Vagina (tissue), 2 donors: ENCODE data around the gene NME5. TPM values are rescaled to one million over a fixed set of nuclear protein-coding genes. Genes with fewer than 3 reads are reported as not detected.

Experiments used
- DNase-seq, 2 donors: peaks; one replicate each; pipeline ENCODE4 v3.0.0-alpha.2; 2017; ENCODE audit errors: extremely low spot score in 2 of 2
- H3K27ac ChIP-seq: fragments of 200-600 bp; sonication (generic); one replicate; pipeline ENCODE4 v1.5.1; 2019
- H3K27me3 ChIP-seq: fragments of 200-600 bp; sonication (generic); one replicate; pipeline ENCODE4 v1.5.1; 2019
- H3K36me3 ChIP-seq, 2 donors: fragments of 200-600 bp; sonication (generic); one replicate each; pipeline ENCODE4 v1.5.1; 2017 to 2019
- H3K4me1 ChIP-seq: fragments of 200-600 bp; sonication (generic); one replicate; pipeline ENCODE4 v1.5.1; 2019
- H3K4me3 ChIP-seq, 2 donors: fragments of 200-600 bp; sonication (generic); 1 replicate in 1 of 2; 2 replicates in 1 of 2; pipeline ENCODE4 v1.5.1; 2016 to 2019
- H3K9me3 ChIP-seq: fragments of 200-600 bp; sonication (generic); one replicate; pipeline ENCODE4 v1.5.1; 2019
- CTCF ChIP-seq, 3 experiments: fragments of 450-650 bp in 2 of 3; fragments of 200-600 bp in 1 of 3; sonication (generic) in 1 of 3; IDR thresholded peaks; one replicate each; pipeline ENCODE4 v1.5.1; 2017 to 2019; ENCODE audit warnings: antibody characterized with exemption in 3 of 3, mild to moderate bottlenecking in 2 of 3, moderate library complexity in 2 of 3
- POLR2A ChIP-seq, 2 donors: fragments of 450-650 bp; IDR thresholded peaks; one replicate each; pipeline ENCODE4 v1.6.1; 2017; ENCODE audit warnings: antibody characterized with exemption in 2 of 2, mild to moderate bottlenecking in 2 of 2, moderate library complexity in 2 of 2
- POLR2AphosphoS5 ChIP-seq, 2 donors: sonication (generic); formaldehyde crosslinking; IDR thresholded peaks; one replicate each; pipeline ENCODE4 v1.9.0; 2017; ENCODE audit warnings: antibody characterized with exemption in 2 of 2, mild to moderate bottlenecking in 2 of 2, low read depth in 1 of 2; ENCODE audit not compliant: insufficient read depth in 1 of 2
- intact Hi-C: fragments of 100-400 bp; cut with DNase I; formaldehyde crosslinking; loops from one replicate; pipeline ENCODE4 v1.15.1; 2023
- total RNA-seq: library from RNA; depleted of rRNA; stranded (reverse); fragments of >200 nt; gene quantifications from one replicate; pipeline ENCODE4 v1.2.3, GENCODE V29; 2016

NME5 gene
- total RNA-seq, 1 donor from 2014 or later = not detected

GRCh38 chr5:138092301-138092700 is 46.9 kb downstream of the NME5 start:
- Histone ChIP-seq H3K27me3 (no peaks in the 10 kb centered on the region), H3K4me1 (no peaks in the 10 kb centered on the region), H3K36me3 (no peaks in the 10 kb centered on the region), H3K4me3 (no peak overlapping the region), H3K27ac (no peak overlapping the region), H3K9me3 (no peaks in the 10 kb centered on the region)
- TF ChIP-seq POLR2A (IDR thresholded peaks at IDR 0.05) = no peak
- no peak for TF ChIP-seq CTCF (IDR thresholded peaks at IDR 0.05)
- no peak for TF ChIP-seq POLR2AphosphoS5 (IDR thresholded peaks at IDR 0.05; ENCODE audit: insufficient read depth in 1 of 2, low read depth in 1 of 2)
- DNase-seq = no peak
- intact Hi-C loops = no loop called here

DNA sequence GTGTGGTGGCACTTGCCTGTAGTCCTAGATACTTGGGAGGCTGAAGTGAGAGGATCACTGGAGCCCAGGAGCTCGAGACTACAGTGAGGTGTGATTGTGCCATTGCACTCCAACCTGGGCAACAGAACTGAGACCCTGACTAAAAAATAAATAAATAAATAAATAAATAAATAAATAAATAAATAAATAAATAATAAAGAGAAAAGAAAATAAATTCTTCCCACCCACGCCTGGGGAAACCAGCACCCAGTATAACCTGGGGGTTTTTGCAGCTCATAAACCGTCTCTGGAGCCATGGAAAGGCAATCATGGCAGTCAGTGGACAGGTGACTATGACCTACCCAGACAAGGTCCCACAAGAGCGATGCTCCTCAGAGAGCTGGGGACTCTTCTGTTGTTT is 47.5 kb downstream of the NME5 start:
- TF ChIP-seq POLR2A (IDR thresholded peaks at IDR 0.05) (no peak), POLR2AphosphoS5 (IDR thresholded peaks at IDR 0.05; ENCODE audit: insufficient read depth in 1 of 2, low read depth in 1 of 2) (no peak), CTCF (IDR thresholded peaks at IDR 0.05) (no peak)
- H3K27me3 ChIP-seq = no peaks in the 10 kb centered on the region
- intact Hi-C loops = no loop called here
- no peaks in the 10 kb centered on the region for H3K9me3 ChIP-seq
- H3K4me1 ChIP-seq = no peaks in the 10 kb centered on the region
- H3K36me3 ChIP-seq = no peaks in the 10 kb centered on the region
- DNase-seq = no peak
- H3K27ac ChIP-seq = no peak overlapping the region
- H3K4me3 ChIP-seq = no peak overlapping the region

GRCh38 chr5:138083702-138084101 is 55.5 kb downstream of the NME5 start, which contains the start of gene WNT8A:
TSS of gene WNT8A (plus strand) at chr5:138084033. CDS start at chr5:138084128, 95 bp downstream.
- no peaks in the 10 kb centered on the region for H3K9me3 ChIP-seq
- H3K27me3 ChIP-seq = no peaks in the 10 kb centered on the region
- TF ChIP-seq POLR2AphosphoS5 (IDR thresholded peaks at IDR 0.05; ENCODE audit: insufficient read depth in 1 of 2, low read depth in 1 of 2) (no peak), POLR2A (IDR thresholded peaks at IDR 0.05) (no peak), CTCF (IDR thresholded peaks at IDR 0.05) (no peak)
- H3K36me3 ChIP-seq = no peaks in the 10 kb centered on the region
- no peak for DNase-seq
- intact Hi-C loops = no loop called here
- no peaks in the 10 kb centered on the region for H3K4me1 ChIP-seq
- H3K4me3 ChIP-seq = no peak within 1 kb of the TSS
- no peak within 1 kb of the TSS for H3K27ac ChIP-seq

DNA sequence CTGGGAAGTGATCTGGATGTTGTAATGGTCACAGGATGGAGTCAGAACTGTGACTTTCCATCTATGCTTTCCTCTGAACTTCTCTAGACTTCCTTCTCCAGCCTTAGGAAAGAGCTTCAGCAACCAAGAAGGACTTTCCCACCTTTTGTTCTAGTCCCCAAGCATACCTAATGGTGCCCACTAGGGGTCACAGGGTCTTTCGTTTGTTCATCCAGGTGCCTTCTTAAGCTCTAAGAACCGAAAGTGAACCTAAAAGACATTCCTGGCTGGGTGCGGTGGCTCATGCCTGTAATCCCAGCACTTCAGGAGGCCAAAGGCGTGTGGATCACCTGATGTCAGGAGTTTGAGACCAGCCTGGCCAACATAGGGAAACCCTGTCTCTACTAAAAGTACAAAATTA is 57.2 kb downstream of the NME5 start:
- H3K36me3 ChIP-seq = no peaks in the 10 kb centered on the region
- intact Hi-C loops = no loop called here
- H3K27me3 ChIP-seq = no peaks in the 10 kb centered on the region
- H3K9me3 ChIP-seq = no peaks in the 10 kb centered on the region
- no peaks in the 10 kb centered on the region for H3K4me1 ChIP-seq
- DNase-seq = no peak
- no peak overlapping the region for H3K4me3 ChIP-seq
- no peak for TF ChIP-seq POLR2AphosphoS5 (IDR thresholded peaks at IDR 0.05; ENCODE audit: insufficient read depth in 1 of 2, low read depth in 1 of 2)
- no peak for TF ChIP-seq POLR2A (IDR thresholded peaks at IDR 0.05)
- no peak for TF ChIP-seq CTCF (IDR thresholded peaks at IDR 0.05)
- H3K27ac ChIP-seq = no peak overlapping the region

GRCh38 chr5:138078006-138078643 is 61.1 kb downstream of the NME5 start:
- no peak for DNase-seq

More at GRCh38 chr5:138078006-138078643, 61.1 kb downstream of the NME5 start:
- intact Hi-C loops = loop anchor here (5.0 kb wide), 1 partner anchor 54 kb away; no protein-coding TSS in a partner anchor
- H3K27me3 ChIP-seq = no peaks in the 10 kb centered on the region
- no peaks in the 10 kb centered on the region for H3K4me1 ChIP-seq
- no peaks in the 10 kb centered on the region for H3K9me3 ChIP-seq
- no peaks in the 10 kb centered on the region for H3K36me3 ChIP-seq
- TF ChIP-seq POLR2A (IDR thresholded peaks at IDR 0.05) (no peak), CTCF (IDR thresholded peaks at IDR 0.05) (no peak), POLR2AphosphoS5 (IDR thresholded peaks at IDR 0.05; ENCODE audit: insufficient read depth in 1 of 2, low read depth in 1 of 2) (no peak)
- no peak overlapping the region for H3K27ac ChIP-seq
- H3K4me3 ChIP-seq = no peak overlapping the region
